HCT116 (cell line): ENCODE results near the gene HIGD1C. TPM values are rescaled to one million over a fixed set of nuclear protein-coding genes. Genes with fewer than 3 reads are reported as not detected.

Source experiments
- ATAC-seq: fragments of 200-7000 bp; cut with Tn5 transposase; 2 replicates; pipeline ENCODE4 v1.9.1; 2020; ENCODE audit warnings: mild to moderate bottlenecking, moderate library complexity
- BruUV-seq: library from RNA; stranded (reverse); fragments of 400-500 nt; replicated peaks from 2 replicates; lab custom pipeline; 2021; lab: Mats Ljungman, UMichigan
- CTCF ChIA-PET: fragments of 300-600 bp; sonication (Branson Sonifier 250); formaldehyde crosslinking; loops from one replicate; lab custom pipeline; 2021; ENCODE audit warnings: antibody characterized with exemption; lab: Charles Lee
- POLR2A ChIA-PET: fragments of 300-600, 350-600 bp; sonication (Branson Sonifier 250); formaldehyde crosslinking; loops from one replicate; lab custom pipeline; 2021; ENCODE audit warnings: antibody characterized with exemption; lab: Charles Lee
- RAD21 ChIA-PET, 2 experiments: fragments of 300-600 bp; sonication (Branson Sonifier 250); formaldehyde crosslinking; loops; one replicate each; lab custom pipeline; 2023; ENCODE audit warnings: low total read pairs in 2 of 2; ENCODE audit not compliant: uncharacterized antibody in 2 of 2, unreplicated experiment in 2 of 2, low non-redundant PET in 1 of 2; lab: Charles Lee
- DNase-seq: peaks from one replicate; pipeline ENCODE4 v3.0.0-alpha.2; 2010; ENCODE audit warnings: low read depth, low spot score
- H2AFZ ChIP-seq: fragments of 200-600 bp; shearing (Covaris generic), sonication (generic); 2 replicates; pipeline ENCODE4 v1.6.1; 2017; ENCODE audit warnings: low read depth, mixed run types, mixed read lengths, antibody characterized with exemption, low read length; ENCODE audit not compliant: poor library complexity, severe bottlenecking
- H3K27ac ChIP-seq: 2 replicates; pipeline ENCODE4 v1.5.1; 2012; ENCODE audit warnings: low read depth, low read length
- H3K27me3 ChIP-seq: fragments of 200-600 bp; sonication (generic); 2 replicates; pipeline ENCODE4 v1.6.1; 2016; ENCODE audit warnings: mixed run types, low read length, mixed read lengths; ENCODE audit not compliant: insufficient read depth
- H3K36me3 ChIP-seq, 2 experiments: fragments of 200-500 bp in 1 of 2; fragments of 200-600 bp in 1 of 2; sonication (Bioruptor generic) in 1 of 2; sonication (generic) in 1 of 2; 2 replicates each; pipeline versions ENCODE4 v1.5.1 to v1.6.1; 2014 to 2016; ENCODE audit warnings: low read length in 2 of 2, inconsistent platforms in 1 of 2, mixed read lengths in 1 of 2, mixed run types in 1 of 2; ENCODE audit not compliant: insufficient read depth in 2 of 2, control insufficient read depth in 1 of 2
- H3K4me1 ChIP-seq, 2 experiments: fragments of 200-600 bp in 1 of 2; sonication (generic) in 1 of 2; 2 replicates each; pipeline versions ENCODE4 v1.5.1 to v1.6.1; 2012 to 2017; ENCODE audit warnings: low read length in 2 of 2, inconsistent platforms in 1 of 2, mild to moderate bottlenecking in 1 of 2, mixed read lengths in 1 of 2, mixed run types in 1 of 2, moderate library complexity in 1 of 2; ENCODE audit not compliant: insufficient read depth in 2 of 2, control insufficient read depth in 1 of 2
- H3K4me2 ChIP-seq: fragments of 200-600 bp; sonication (generic); 2 replicates; pipeline ENCODE4 v1.6.1; 2017; ENCODE audit warnings: mixed run types, low read length, mixed read lengths
- H3K4me3 ChIP-seq, 2 experiments: fragments of 200-600 bp in 1 of 2; sonication (generic) in 1 of 2; replicated peaks in 1 of 2; 2 replicates each; pipeline ENCODE4 v1.5.1; 2011 to 2016; ENCODE audit warnings: low read length in 2 of 2, control low read depth in 1 of 2, low read depth in 1 of 2, mild to moderate bottlenecking in 1 of 2, mixed read lengths in 1 of 2, mixed run types in 1 of 2
- H3K79me2 ChIP-seq: fragments of 200-600 bp; sonication (generic); 2 replicates; pipeline ENCODE4 v1.6.1; 2017; ENCODE audit warnings: mild to moderate bottlenecking, mixed run types, low read length, moderate library complexity, mixed read lengths; ENCODE audit not compliant: insufficient read depth
- H3K9ac ChIP-seq: fragments of 200-600 bp; sonication (generic); 2 replicates; pipeline ENCODE4 v1.6.1; 2016; ENCODE audit warnings: low read length, mixed read lengths
- H3K9me2 ChIP-seq: fragments of 200-600 bp; sonication (generic), shearing (Covaris generic); 2 replicates; pipeline ENCODE4 v1.6.1; 2017; ENCODE audit warnings: mixed run types, mild to moderate bottlenecking, moderate library complexity; ENCODE audit not compliant: insufficient read depth
- H3K9me3 ChIP-seq, 2 experiments: fragments of 200-500 bp in 1 of 2; fragments of 200-600 bp in 1 of 2; sonication (Bioruptor generic) in 1 of 2; sonication (generic) in 1 of 2; 2 replicates each; pipeline ENCODE4 v1.6.1; 2014 to 2017; ENCODE audit warnings: low read length in 2 of 2, mixed read lengths in 2 of 2, inconsistent platforms in 1 of 2, low read depth in 1 of 2, mild to moderate bottlenecking in 1 of 2, mixed run types in 1 of 2, moderate library complexity in 1 of 2; ENCODE audit not compliant: control insufficient read depth in 1 of 2, insufficient read depth in 1 of 2
- H4K20me1 ChIP-seq: fragments of 200-600 bp; sonication (generic), shearing (Covaris generic); 2 replicates; pipeline ENCODE4 v1.6.1; 2017; ENCODE audit warnings: mixed run types, mild to moderate bottlenecking, moderate library complexity; ENCODE audit not compliant: insufficient read depth
- CTCF ChIP-seq, 3 experiments: fragments of 200-600 bp in 1 of 3; sonication (generic) in 1 of 3; IDR thresholded peaks in 2 of 3; conservative IDR thresholded peaks in 1 of 3; 2 replicates each; pipeline ENCODE4 v1.5.1; 2012 to 2017; ENCODE audit warnings: low read depth in 2 of 3, low read length in 2 of 3, antibody characterized with exemption in 1 of 3, borderline replicate concordance in 1 of 3, control low read depth in 1 of 3, mild to moderate bottlenecking in 1 of 3, mixed read lengths in 1 of 3, mixed run types in 1 of 3, moderate library complexity in 1 of 3; ENCODE audit not compliant: insufficient read depth in 1 of 3
- EGR1 ChIP-seq: IDR thresholded peaks from 2 replicates; pipeline ENCODE4 v1.6.1; 2012; ENCODE audit warnings: low read depth
- EZH2phosphoT487 ChIP-seq: fragments of 200-600 bp; IDR thresholded peaks from 2 replicates; pipeline ENCODE4 v1.6.1; 2018; ENCODE audit warnings: antibody characterized with exemption, borderline replicate concordance
- FOSL1 ChIP-seq: IDR thresholded peaks from 2 replicates; pipeline ENCODE4 v1.6.1; 2012; ENCODE audit warnings: low read depth
- RAD21 ChIP-seq: IDR thresholded peaks from 2 replicates; pipeline ENCODE4 v1.6.1; 2012; ENCODE audit warnings: low read depth, mild to moderate bottlenecking
- SIN3A ChIP-seq: IDR thresholded peaks from 2 replicates; pipeline ENCODE4 v1.6.1; 2012; ENCODE audit warnings: low read depth
- intact Hi-C: fragments of 100-400 bp; cut with micrococcal nuclease; formaldehyde crosslinking; loops from 2 replicates; pipeline ENCODE4 v1.10.0; 2022
- total RNA-seq: library from RNA; stranded (reverse); gene quantifications from one replicate; pipeline ENCODE4 v1.2.1, GENCODE V29; 2021; ENCODE audit not compliant: unreplicated experiment

HIGD1C gene
- total RNA-seq, 1 experiment from 2014 or later = not detected

DNA sequence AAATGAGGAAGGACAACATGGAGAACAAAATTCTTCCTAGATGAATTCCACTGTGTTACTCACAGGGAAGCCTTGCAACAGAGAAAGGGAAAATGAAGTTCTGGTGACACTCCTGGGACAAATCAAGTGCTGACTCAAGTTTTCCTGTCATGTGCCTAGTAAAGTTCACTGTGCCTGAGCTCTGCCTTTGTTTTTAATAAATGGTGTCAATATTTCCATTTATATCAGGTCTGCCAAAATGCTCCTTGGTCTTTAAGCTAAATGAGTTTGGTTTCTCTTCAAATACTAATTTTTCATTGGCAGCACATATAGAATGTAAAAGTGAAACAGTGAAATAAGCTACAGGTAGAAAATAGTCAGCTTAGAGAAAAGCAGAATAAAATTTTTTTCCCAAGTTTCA is 33.0 kb downstream of the HIGD1C start (continued):
- TF ChIP-seq EZH2phosphoT487 = no peak
- no peak for TF ChIP-seq SIN3A
- no peak for TF ChIP-seq EGR1

DNA sequence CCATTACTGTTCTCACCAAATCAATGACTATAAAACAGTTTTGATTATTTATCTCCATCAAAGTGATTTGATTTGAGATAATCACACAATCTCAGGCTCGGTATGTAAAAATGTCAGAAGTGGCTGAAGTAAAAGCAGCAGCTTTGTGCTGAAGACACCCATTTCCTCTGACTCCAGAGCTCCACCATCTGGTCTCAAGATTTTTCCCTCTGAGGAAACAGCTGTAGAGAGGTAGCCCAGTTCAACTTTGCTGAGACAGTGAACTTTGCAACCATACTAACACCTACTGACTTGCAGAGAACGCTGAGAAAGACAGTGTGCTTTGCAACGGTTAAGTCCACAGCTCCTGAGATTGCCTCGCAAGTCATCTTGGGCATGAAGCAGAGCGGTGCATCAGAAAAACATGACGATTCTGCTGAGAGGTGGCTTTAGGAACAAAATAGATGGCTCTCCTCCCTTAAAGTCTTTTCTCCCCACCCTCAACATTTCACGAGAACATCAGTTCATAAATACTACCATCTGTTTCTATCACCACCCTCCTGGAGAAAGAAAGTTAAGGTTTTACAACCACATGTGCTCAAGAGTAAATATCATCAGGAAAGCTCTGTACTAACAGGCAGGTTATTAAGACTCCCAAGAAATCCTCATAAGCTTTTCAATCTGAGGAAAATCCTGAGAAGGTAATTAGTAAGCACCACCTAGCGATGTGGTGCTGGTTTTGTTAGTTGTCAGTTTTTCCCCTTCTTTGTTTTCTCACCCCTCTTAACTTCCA is 34.8 kb downstream of the HIGD1C start:
- ATAC-seq (peak; percentile 69), DNase-seq (peak; percentile 15)
- Histone ChIP-seq H3K27me3 (no peaks in the 10 kb centered on the region), H3K4me2 (no peak overlapping the region), H3K36me3 (peaks cover 15 to 17% of the 10 kb centered on the region in 2 experiments), H3K9me3 (no peaks in the 10 kb centered on the region), H3K27ac (no peak overlapping the region), H3K79me2 (no peaks in the 10 kb centered on the region), H3K9ac (no peak overlapping the region), H3K4me3 (no peak overlapping the region), H3K9me2 (no peaks in the 10 kb centered on the region), H2AFZ (no peak overlapping the region), H3K4me1 (peaks cover 0 to 6% of the 10 kb centered on the region in 2 experiments; a peak in 1 of 4 replicates), H4K20me1 (no peaks in the 10 kb centered on the region)
- ChIA-PET RAD21 (interaction anchor here (1.1 to 1.6 kb wide), 2 partner anchors 162 to 222 kb away, joined by 4 to 8 read pairs; no protein-coding TSS in a partner anchor), CTCF (interaction anchor here (1.0 to 3.2 kb wide), 8 partner anchors 38 to 482 kb away, joined by 3 to 33 read pairs (median 4); partner anchors contain the start of genes DIP2B and SLC11A2), POLR2A (interaction anchor here (1.1 kb wide), 1 partner anchor 39 kb away, joined by 4 read pairs; the partner anchor contains the start of gene SLC11A2)
- intact Hi-C loops = loop anchor here (1.0 kb wide), 2 partner anchors 162 to 222 kb away; no protein-coding TSS in a partner anchor
- BruUV-seq = no TSS peak
- TF ChIP-seq RAD21 (peak; percentile 74), FOSL1 (no peak), CTCF (IDR thresholded peaks at IDR 0.05 in 2 of 3, conservative IDR thresholded peaks at IDR 0.05 in 1 of 3; ENCODE audit: borderline replicate concordance in 1 of 3, insufficient read depth in 1 of 3, low read depth in 2 of 3, low read length in 2 of 3) (peak; percentile 35 to 61 (median 49); a peak in 4 of 6 replicates)
- TF ChIP-seq, all 23 proteins: peak for 2
